NCI-H2196 (cell line): ENCODE data around the gene ZNF557.

Experiments
- DNase-seq: peaks from one replicate; lab custom pipeline; 2025; ENCODE audit not compliant: unreplicated experiment; lab: John Stamatoyannopoulos, UW

Gene ZNF557

DNA sequence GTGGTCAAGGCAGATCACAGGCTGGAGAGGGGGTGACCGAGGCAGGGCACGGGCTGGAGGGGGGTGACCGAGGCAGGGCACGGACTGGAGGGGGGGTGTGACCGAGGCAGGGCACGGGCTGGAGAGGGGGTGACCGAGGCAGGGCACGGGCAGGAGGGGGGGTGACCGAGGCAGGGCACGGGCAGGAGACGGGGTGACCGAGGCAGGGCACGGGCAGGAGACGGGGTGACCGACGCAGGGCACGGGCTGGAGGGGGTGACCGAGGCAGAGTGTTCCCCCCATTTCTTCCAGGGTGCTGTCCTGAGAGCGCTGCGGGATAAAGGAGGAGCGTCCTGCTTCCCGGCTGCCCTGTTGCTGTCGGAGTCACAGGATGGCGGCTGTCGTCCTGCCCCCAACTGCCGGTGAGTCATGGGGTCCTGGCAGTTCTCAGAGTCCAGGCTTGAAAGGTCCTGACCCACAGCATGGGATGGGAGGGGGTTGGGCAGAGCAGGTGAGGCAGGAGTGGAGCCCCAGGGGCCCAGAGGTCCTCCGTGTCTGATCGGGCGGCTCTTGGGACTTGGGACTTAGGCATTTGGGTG, 5.3 kb downstream of the ZNF557 start:
- DNase-seq = no peak

- no peak for DNase-seq
These were observed 6.6 kb downstream of the ZNF557 start for GRCh38 chr19:7076151-7076550.

DNA sequence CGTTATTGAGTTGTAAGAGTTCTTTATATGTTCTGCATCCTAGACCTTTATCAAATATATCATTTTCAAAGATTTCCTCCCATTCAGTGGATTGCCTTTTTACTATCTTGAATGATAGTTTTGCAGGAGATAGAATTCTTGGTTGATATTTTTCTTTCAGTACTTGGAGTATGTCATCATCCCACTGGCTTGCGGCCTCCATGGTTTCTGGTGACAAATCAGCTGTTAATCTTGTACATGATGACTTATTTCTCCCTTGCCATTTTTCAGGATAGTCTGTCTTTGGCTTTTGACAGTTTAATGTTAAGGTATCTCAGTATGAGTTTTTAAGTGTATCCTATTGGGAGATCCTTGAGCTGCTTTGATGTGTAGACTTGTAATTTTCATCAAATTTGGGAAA, 8.5 kb downstream of the ZNF557 start:
- DNase-seq = no peak

GRCh38 chr19:7083076-7083956, 13.8 kb downstream of the ZNF557 start:
- no peak for DNase-seq

DNA sequence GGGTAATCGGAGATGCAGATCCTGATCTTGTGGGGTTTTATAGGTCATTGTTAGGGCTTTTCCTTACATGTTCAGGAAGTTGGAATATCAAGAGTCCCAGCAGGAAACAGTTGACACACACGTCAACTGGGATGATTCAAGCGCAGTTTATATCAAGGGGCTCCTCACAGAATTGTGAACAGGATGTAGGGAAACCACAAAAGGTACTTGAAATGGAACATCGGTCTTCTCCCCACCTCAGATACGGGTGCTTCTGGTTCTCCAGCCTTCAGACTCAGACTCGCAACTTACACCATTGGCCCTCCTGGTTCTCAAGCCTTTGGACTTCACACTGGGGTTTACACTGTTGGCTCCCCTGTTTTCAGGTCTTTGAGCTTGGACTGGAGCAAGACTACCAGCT, 19.5 kb downstream of the ZNF557 start:
- no peak for DNase-seq

DNA sequence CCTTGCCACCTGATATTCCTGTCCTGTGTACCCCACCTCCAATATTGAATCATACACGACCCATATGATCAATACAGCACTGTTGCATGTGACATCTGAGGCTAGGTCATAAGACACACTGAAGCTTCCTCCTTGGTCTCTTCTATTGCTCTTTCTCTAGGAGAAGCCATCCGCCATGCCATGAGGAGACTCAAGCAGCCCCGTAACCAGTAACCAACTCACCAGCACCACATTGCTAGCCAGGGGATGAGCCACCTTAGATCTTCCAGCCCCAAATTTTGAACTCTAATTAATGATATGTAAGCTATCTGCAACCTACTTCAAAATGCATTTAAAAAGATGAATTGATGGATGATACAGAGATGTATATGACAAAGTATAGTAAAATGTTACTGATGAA, 28.6 kb downstream of the ZNF557 start:
- no peak for DNase-seq

GRCh38 chr19:7098701-7099596, 29.4 kb downstream of the ZNF557 start:
- DNase-seq = peak; percentile 100

DNA sequence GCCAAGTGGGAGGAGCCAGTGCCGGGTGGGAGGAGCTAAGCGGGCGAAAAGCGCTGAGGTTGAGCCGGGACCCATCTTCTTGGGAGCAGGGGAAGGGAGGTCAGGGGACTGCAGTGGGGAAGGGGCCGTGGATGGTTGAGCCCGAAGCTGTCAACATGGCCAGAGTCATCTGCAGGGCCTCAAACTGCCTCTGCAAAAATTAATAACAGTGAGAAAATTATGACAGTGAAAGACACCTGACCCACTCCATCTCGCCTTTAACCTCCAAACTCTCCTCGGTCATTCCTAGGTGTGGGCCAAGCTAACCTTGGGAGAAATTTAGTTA, 30.1 kb downstream of the ZNF557 start:
- no peak for DNase-seq

GRCh38 chr19:7101498-7102253, 32.2 kb downstream of the ZNF557 start:
- no peak for DNase-seq

DNA sequence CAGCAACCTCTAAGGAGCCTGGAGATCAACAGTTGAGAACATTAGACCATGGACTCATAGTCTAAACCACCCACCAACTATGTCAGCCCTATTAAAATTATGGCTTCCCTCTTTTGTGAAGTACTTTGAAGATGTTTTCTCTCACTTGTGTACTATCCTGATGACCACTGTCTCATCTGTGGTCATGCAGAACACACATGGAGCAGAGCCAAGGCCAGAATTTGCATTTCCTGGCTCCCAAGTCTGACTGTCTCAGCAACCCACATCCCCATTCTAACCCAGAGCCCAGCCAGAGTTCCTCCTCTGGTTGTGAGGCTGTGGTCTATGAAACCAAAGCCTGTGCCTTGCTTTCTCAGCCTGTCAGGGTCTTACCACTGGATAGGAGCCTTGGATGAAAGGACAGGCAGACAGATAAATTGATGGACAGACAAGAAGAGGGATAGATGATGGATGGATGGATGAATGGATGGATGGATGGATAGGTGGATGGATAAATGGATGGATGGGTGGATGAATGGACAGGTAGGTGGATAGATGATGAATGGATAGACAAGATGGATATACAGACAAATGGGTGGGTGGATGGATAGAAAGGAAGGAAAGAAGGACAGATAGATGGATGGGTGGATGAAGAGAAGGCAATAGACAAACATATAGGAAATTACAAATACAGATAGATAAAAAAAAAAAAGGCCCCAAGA, 35.4 kb downstream of the ZNF557 start:
- no peak for DNase-seq

GRCh38 chr19:7106711-7107657, 37.5 kb downstream of the ZNF557 start:
- DNase-seq = no peak

- DNase-seq = no peak
These were observed 40.3 kb downstream of the ZNF557 start for GRCh38 chr19:7109678-7110289.

DNA sequence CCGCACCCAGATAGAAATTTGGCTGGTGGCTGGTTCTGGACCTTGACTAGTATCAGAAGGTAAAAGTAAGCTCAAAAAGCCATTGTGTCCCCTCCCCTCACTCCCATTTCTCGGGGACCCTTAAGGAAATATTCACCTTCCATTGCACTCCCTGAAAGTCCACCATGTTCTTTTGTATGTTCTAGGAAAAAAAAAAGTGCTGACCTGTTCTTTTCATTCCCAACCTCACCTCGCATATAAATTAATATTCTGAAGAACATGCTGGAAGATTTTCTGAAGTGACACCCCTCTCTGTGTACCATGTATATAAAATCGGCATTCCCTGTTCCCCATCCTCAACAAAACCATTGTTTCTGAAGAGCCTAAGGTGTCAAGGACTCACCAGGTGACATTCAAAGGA, 43.2 kb downstream of the ZNF557 start:
- no peak for DNase-seq

- no peak for DNase-seq
These were observed 43.7 kb downstream of the ZNF557 start for GRCh38 chr19:7113233-7113632.

DNA sequence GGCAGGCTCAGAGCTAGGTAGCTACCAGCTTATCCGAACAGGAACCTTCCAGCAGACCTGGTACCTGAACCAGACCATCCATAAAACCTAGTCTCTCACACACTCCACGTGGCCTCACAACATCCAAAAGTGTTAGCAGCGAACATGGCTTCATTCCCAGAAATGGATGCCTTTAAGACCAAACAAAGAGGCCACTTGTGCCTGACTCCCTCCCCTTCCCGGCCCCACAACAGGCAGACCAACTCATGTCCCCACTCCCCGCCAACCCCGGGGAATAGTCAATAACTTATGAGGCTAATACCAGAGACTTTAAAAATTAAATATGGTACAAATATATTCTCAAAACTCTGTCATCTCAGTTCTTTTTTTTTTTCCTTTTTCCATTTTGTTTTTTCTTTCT, 46.2 kb downstream of the ZNF557 start:
- DNase-seq = no peak

GRCh38 chr19:7117248-7117647, 47.7 kb downstream of the ZNF557 start:
- no peak for DNase-seq

DNA sequence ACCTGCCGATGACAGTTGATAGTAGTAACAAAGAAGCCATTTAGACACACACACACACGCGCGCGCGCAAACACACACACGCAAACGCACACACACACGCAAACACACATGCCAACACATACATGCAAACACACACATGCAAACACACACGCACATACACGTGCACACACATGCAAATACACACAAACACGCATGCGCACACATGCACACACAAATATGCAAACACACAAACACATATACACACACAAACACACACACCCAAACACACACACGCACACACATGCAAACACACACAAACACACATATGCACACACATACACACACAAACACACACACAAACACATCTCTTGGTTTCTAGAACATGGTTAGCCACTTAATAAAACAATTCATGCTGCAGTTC, 50.1 kb downstream of the ZNF557 start:
- DNase-seq = no peak

- DNase-seq = no peak
These were observed 51.0 kb downstream of the ZNF557 start for GRCh38 chr19:7120499-7120898.

DNA sequence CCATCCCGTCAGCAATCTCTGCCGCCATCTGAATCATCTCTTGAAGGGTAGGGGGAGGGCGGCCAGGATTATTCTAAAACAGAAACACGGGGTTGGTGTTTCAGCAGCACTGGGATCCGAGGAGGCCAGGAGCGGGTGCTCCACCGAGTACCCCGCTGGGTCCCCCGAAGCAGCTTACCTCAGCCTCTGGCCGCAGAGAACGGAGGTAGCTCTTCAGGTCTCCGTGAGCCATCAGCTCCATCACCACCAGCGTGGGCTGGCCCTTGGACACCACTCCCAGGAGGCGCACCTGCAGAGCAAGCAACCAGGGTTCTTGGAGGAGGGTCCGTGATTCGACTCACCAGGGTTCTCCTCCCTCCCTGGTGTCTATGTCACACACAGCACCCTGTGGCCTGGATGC, 53.2 kb downstream of the ZNF557 start:
- no peak for DNase-seq
